DND-41 (cell line): ENCODE data around the gene SLITRK2.

Experiments
- EZH2 ChIP-seq: IDR thresholded peaks from 3 replicates; pipeline ENCODE4 v1.6.1; 2012; ENCODE audit warnings: borderline replicate concordance, low read depth, mild to moderate bottlenecking, moderate library complexity, low read length, inconsistent platforms; ENCODE audit not compliant: severe bottlenecking
- TF ChIP-seq, protein P1 (sequence below): IDR thresholded peaks from 2 replicates; pipeline ENCODE4 v1.5.1; 2012; ENCODE audit warnings: borderline replicate concordance, low read length, moderate library complexity, mild to moderate bottlenecking; ENCODE audit not compliant: poor library complexity, severe bottlenecking; ENCODE audit errors: extremely low read depth

DNA sequence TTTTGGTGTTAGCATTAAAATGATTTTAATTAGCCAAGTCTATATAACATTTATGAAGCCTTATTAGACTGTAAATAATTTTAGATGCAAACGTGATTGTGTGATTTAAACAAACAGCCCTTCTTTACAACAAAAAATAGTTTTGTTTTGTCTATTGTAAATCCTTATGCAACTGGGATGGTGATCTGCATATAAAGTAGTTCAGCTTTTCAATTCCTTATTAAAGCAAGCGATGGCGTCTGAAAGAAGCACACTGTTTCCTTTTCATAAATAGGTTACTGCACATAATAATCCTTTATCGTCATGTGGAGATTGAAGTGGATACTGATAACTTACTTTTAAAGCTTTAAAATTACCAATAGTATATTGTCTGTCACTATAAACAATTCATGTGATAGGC is 8.8 kb downstream of the SLITRK2 start:
- no peak for TF ChIP-seq EZH2
- TF ChIP-seq, protein P1, sequence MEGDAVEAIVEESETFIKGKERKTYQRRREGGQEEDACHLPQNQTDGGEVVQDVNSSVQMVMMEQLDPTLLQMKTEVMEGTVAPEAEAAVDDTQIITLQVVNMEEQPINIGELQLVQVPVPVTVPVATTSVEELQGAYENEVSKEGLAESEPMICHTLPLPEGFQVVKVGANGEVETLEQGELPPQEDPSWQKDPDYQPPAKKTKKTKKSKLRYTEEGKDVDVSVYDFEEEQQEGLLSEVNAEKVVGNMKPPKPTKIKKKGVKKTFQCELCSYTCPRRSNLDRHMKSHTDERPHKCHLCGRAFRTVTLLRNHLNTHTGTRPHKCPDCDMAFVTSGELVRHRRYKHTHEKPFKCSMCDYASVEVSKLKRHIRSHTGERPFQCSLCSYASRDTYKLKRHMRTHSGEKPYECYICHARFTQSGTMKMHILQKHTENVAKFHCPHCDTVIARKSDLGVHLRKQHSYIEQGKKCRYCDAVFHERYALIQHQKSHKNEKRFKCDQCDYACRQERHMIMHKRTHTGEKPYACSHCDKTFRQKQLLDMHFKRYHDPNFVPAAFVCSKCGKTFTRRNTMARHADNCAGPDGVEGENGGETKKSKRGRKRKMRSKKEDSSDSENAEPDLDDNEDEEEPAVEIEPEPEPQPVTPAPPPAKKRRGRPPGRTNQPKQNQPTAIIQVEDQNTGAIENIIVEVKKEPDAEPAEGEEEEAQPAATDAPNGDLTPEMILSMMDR, result no peak
